HepG2 (cell line): ENCODE data around the gene CLEC16A. TPM values are rescaled to one million over a fixed set of nuclear protein-coding genes. Genes with fewer than 3 reads are reported as not detected.

Experiments used
- DZIP1 ChIP-seq: sonication (generic); formaldehyde crosslinking; IDR thresholded peaks from 2 replicates; pipeline ENCODE4 v1.5.0; 2020; ENCODE audit warnings: mild to moderate bottlenecking, missing genetic modification reagents
- GABPB1 ChIP-seq: IDR thresholded peaks from 2 replicates; pipeline ENCODE4 v1.6.1; 2016; ENCODE audit warnings: mild to moderate bottlenecking, missing genetic modification reagents, moderate library complexity, missing compliant biosample characterization
- NCOA2 ChIP-seq: sonication (generic); formaldehyde crosslinking; IDR thresholded peaks from 2 replicates; pipeline ENCODE4 v1.8.0; 2022; ENCODE audit warnings: inconsistent platforms
- PBX2 ChIP-seq: IDR thresholded peaks from 2 replicates; pipeline ENCODE4 v1.6.1; 2016; ENCODE audit warnings: control low read depth
- RBAK ChIP-seq: sonication (generic); formaldehyde crosslinking; IDR thresholded peaks from 2 replicates; pipeline ENCODE4 v1.5.1; 2020; ENCODE audit warnings: mild to moderate bottlenecking, missing genetic modification reagents
- SALL2 ChIP-seq: sonication (generic); formaldehyde crosslinking; IDR thresholded peaks from 2 replicates; pipeline ENCODE4 v1.8.1; 2023; ENCODE audit warnings: mild to moderate bottlenecking, missing genetic modification reagents, inconsistent platforms
- SNAI1 ChIP-seq: sonication (generic); formaldehyde crosslinking; IDR thresholded peaks from 2 replicates; pipeline ENCODE4 v1.5.0; 2020; ENCODE audit warnings: mild to moderate bottlenecking, missing genetic modification reagents, borderline replicate concordance
- SNAPC2 ChIP-seq: sonication (generic); formaldehyde crosslinking; IDR thresholded peaks from 2 replicates; pipeline ENCODE4 v1.8.1; 2022; ENCODE audit warnings: mild to moderate bottlenecking, missing genetic modification reagents
- SRF ChIP-seq: IDR thresholded peaks from 2 replicates; pipeline ENCODE4 v1.6.1; 2011; ENCODE audit warnings: mild to moderate bottlenecking, low read depth, low read length, moderate library complexity
- TCF12 ChIP-seq, 2 experiments: fragments of 450-650 bp in 1 of 2; sonication (generic) in 1 of 2; formaldehyde crosslinking in 1 of 2; IDR thresholded peaks; 2 replicates each; pipeline versions ENCODE4 v1.6.1 to v1.8.0; 2017 to 2022; ENCODE audit warnings: antibody characterized with exemption in 1 of 2, mild to moderate bottlenecking in 1 of 2, missing genetic modification reagents in 1 of 2, moderate library complexity in 1 of 2
- THAP11 ChIP-seq: IDR thresholded peaks from 2 replicates; pipeline ENCODE4 v1.6.1; 2016; ENCODE audit warnings: missing biosample characterization, missing genetic modification reagents
- TOE1 ChIP-seq: sonication (generic); formaldehyde crosslinking; IDR thresholded peaks from 2 replicates; pipeline ENCODE4 v1.4.0; 2020; ENCODE audit warnings: mild to moderate bottlenecking, missing genetic modification reagents
- ZNF276 ChIP-seq: sonication (generic); formaldehyde crosslinking; IDR thresholded peaks from 2 replicates; pipeline ENCODE4 v1.4.0; 2020; ENCODE audit warnings: mild to moderate bottlenecking, low read depth, missing genetic modification reagents
- ZNF343 ChIP-seq: sonication (generic); formaldehyde crosslinking; IDR thresholded peaks from 2 replicates; pipeline ENCODE4 v1.4.0; 2020; ENCODE audit warnings: mild to moderate bottlenecking, missing genetic modification reagents
- ZNF407 ChIP-seq: sonication (generic); formaldehyde crosslinking; IDR thresholded peaks from one replicate; pipeline ENCODE4 v1.5.1; 2020; ENCODE audit warnings: mild to moderate bottlenecking, missing genetic modification reagents; ENCODE audit errors: not compliant biosample characterization
- ZNF777 ChIP-seq: sonication (generic); formaldehyde crosslinking; IDR thresholded peaks from 2 replicates; pipeline ENCODE4 v1.4.0; 2020; ENCODE audit warnings: missing genetic modification reagents
- polyA plus RNA-seq, 8 experiments: library from polyadenylated mRNA; depleted of rRNA in 3 of 8; stranded (reverse) in 7 of 8; unstranded in 1 of 8; fragments of >200 nt; fragmentation: Illumina TruSeq in 4 of 8; extraction: Trizol in 4 of 8; gene quantifications; 2 replicates each; pipeline versions ENCODE4 v1.2.1 to v1.2.3, GENCODE V29; 2011 to 2016; ENCODE audit warnings: low read depth in 4 of 8, missing spikeins in 1 of 8, mixed read lengths in 1 of 8; ENCODE audit not compliant: insufficient read depth in 1 of 8
- total RNA-seq, 5 experiments: library from RNA; depleted of rRNA; stranded (reverse); fragments of >200 nt; fragmentation: Illumina TruSeq; extraction: Trizol; gene quantifications; 2 replicates each; pipeline ENCODE4 v1.2.3, GENCODE V29; 2016; ENCODE audit warnings: low read depth in 1 of 5

Gene CLEC16A
- total and polyA plus RNA-seq, 2 of the 13 experiments (the other 11 are each of a cell fraction or from before 2014, with no cell fraction given) = 8.5 to 10.3 TPM

- TF ChIP-seq ZNF407 = no peak
- TF ChIP-seq TOE1 (CRISPR knock-in tag) = no peak
- peak; percentile 76 for TF ChIP-seq THAP11
- TF ChIP-seq NCOA2 (CRISPR knock-in tag) = peak; percentile 74; the same call in 1 of the 2 replicates
- no peak for TF ChIP-seq SRF
- TF ChIP-seq SALL2 (CRISPR knock-in tag) = no peak
- no peak for TF ChIP-seq TCF12 (IDR thresholded peaks at IDR 0.05)
- TF ChIP-seq TCF12 (CRISPR knock-in tag; IDR thresholded peaks at IDR 0.05) = 0 out of 2 replicates have a peak, but pooled peaks have one; percentile 34
- peak; percentile 69; the same call in 1 of the 2 replicates for TF ChIP-seq ZNF343 (CRISPR knock-in tag)
- TF ChIP-seq PBX2 (CRISPR knock-in tag) = no peak
- TF ChIP-seq DZIP1 (CRISPR knock-in tag) = 0 out of 2 replicates have a peak, but pooled peaks have one; percentile 52
- TF ChIP-seq GABPB1 (CRISPR knock-in tag) = peak; percentile 28
- TF ChIP-seq SNAI1 (CRISPR knock-in tag) = no peak
- no peak for TF ChIP-seq ZNF777 (CRISPR knock-in tag)
- TF ChIP-seq RBAK (CRISPR knock-in tag) = no peak
- no peak; the same call in 1 of the 2 replicates for TF ChIP-seq SNAPC2
- TF ChIP-seq ZNF276 (CRISPR knock-in tag) = no peak; the same call in 1 of the 2 replicates
Measured at GRCh38 chr16:10923650-10924214, 20.6 kb upstream of the CLEC16A start (continued).
